ENCODE results near the gene BCL2L15.

BCL2L15 gene

DNA sequence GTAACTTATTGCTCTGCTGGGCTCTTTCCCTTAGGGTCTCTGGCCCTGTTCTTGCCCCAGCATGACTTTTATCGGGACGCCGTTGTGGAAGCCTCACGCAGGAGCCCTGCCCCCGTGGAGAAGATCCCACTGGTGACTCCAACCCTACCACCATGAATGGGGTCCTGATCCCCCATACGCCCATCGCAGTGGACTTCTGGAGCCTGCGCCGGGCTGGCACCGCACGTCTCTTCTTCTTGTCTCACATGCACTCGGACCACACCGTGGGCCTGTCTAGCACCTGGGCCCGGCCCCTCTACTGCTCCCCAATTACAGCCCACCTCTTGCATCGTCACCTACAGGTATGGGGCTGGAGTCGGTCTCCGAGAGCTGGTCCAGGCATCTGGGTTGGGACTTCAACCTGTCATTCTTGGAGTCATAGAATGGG, 18.1 kb upstream of the BCL2L15 start:
- DNase-seq: no peak

DNA sequence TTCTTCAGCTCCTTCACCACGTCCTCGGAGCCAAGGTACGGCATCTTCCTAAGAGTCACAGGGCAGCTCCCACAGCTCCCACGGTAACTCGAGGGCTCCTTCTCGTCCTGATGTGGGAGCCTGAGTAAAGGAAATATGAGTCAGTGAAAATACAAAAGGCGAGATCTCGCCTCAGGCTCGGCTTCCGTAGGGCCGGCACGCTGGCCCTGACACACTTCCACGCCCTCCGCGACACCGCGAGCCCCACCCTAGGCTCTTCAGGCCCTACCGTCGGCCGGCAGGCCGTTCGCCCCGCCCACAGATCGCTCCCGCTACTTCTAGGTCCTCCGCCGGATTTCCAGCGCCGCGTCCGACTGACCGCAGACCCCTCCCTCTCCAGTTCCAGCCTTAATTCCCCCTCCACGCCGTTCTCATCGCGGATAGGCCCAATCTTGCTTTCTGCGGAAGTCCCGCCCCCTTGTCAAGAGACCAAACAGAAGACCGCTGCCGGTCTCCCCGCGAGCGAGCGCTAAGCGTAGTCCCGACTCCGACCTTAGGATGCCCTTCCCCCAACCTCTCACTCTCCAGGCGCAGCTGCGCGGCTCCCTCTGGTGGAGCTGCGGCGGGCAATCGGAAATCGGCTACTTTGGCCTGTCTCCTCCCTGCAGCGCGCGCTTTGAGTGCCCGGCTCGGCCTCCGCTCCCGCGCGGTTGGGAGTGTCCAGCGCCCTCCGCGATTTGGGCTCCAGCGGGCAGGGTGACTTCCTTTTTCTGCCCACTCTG, 17.5 kb upstream of the BCL2L15 start, which contains the start of the genes AP4B1 and DCLRE1B:
AP4B1 (minus strand) TSS at position 126 of the 761 bp plus-strand sequence; CDS start at position 44, 82 bp downstream.
DCLRE1B (plus strand) TSS at position 653 of the 761 bp plus-strand sequence. CDS start 261 bp downstream, outside the sequence.
- peak; percentile 99 to 100 for DNase-seq

DNA sequence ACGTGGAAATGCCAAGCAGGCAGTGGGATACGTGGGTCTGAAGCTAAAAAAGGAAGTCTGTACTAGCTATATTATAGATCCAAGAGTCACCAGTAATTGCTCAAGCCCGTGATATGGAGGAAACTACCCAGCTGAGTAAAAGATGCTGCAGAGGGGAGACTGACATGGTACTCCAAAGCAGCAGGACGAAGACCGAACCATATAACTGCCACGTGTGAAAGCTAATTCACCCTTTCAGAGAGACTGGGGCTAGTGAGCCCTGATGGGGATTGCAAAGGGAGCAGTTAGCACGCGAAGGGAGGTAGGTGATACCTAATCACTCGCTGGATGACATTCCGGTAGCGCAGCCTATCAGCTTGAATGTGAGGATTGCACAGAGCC, 16.9 kb upstream of the BCL2L15 start:
- peak; percentile 53 to 73 for DNase-seq

DNA sequence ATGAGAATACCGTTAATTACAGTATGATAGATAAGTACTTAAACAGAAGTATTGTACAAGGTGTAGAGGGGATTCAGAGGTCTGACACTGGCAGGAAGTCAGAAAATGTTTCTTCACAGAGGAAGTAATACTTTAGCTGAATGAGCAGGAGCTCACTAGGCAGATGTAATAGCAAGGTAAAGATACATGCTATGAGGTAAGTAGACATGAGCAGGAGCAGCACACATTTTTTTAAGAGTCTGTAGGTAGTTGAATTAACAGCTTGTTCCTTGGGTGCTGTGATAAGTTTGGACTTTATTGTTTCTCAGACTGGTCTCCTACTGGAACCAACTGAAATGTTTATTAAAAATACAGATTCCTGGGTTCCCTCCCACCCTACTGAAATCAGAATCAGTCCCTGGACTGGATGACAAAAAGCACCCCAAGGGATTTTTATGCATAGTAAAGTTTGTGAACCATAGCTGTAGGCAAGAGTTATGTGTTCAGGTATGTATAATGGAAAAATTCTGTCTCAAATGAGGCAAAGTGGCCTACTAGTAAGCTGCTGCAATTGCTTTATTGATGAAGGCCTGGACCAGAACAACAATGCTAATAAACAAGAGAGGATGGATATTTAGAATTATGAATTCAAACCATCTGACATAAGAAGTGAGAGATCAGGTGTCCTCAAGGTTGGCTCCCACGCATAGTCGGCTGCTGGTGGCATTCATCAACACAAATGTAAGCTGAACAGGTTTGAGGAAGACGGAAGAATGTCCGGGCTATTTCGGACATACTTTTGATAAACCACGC, 16.3 kb upstream of the BCL2L15 start:
- peak in 1 of 2 donors; percentile 9 for DNase-seq

DNA sequence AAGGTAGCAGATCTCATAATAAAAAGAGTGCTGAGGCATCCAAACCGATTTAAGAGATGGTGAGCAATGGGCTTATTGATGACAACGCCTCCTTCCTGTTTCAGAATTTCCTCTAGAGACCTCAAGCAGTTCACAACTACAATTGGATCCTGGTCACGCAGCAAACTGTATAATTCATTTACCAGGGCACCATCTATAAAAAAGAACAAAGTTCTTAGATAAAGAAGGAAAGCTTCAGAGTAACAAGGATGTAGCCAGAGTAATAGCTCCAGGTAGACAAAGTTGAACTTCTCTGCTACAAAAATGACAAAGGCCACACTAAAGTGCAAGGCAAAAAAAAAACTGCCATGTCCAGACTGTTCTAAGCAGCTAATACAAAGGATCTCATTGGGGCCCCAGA, 13.8 kb upstream of the BCL2L15 start:
- no peak for DNase-seq

DNA sequence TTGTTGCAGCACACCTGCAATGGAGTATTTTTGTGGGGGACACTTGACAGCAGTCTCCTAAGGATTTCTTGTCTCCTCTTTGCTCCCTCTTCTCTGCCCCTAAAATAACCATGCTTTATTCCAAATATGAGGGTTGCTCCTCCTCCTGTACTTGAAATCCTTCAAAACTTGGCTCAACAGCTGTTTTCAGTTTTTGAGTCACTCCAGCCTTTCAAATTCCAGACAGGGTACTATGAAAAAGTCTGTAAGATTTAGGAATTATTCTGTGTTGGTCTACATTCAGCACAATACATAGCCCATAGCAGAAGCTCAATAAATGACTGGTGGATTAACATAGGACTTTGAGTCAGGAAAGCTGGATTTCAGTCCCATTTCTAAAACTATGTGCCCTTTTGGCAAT, 11.7 kb upstream of the BCL2L15 start:
- DNase-seq: no peak

DNA sequence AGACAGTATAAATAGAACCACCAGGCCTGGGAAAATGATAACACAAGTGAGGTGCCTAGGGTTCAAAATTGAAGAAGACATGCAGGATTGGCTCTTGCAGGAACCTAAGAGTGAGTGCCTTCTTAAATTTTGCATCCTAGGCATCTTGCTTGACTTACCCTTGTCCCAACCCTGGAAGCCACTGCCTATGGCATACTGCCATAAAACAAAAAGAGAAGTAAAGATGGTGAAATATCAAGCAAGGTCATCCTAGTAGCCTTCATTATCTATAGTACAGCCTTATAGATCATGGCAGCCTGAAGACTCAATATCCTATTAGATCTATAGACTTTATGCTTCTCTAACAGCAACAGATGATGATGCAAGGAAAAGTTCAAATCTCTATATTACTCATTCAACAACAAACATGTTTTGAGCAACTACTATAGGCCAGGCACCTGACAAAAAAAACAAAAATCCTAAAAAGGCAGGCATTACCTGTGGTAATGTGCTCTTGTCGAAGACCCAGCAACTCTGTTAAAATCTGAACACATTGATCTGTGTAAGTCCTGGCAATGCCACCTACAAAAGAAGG, 10.9 kb upstream of the BCL2L15 start:
- DNase-seq: peak; percentile 14 to 44

DNA sequence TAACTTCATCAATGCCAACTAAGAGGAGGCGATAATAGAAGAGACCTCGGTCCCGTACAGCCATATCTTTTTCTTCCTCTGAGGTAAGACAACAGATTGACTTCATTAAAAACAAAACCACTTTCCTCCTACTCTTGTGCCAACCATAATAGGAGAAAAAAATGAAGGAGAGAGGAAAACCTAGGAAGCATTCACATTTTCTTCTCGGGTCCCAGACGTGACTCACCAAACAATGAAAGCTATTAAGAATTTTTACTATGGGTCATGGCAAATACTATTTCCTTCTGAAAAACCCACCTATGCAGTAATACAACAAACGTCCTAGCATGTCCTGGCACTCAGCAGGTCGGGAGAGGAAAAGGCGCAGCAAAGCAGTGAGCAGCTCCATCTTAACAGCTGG, 8.6 kb upstream of the BCL2L15 start:
- no peak for DNase-seq

DNA sequence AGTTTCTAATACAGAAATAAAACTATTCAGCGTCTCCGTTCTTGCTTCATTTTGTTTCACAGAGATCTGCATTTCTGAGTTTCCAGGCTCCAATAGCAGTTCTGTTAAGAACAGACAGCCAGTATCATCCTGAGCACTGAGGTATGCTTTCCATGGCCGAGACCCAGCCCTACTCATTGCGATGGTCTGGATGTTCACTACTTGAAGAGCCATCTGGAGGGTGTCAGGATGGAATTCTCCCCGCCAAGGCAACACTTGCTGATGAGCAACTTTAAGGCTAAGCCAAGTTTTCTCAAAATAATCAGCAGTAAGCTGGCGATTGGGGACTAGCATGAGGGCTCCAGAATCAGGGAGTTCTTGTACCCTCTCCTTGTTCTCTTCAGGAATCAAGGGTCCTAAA, 7.7 kb upstream of the BCL2L15 start:
- no peak for DNase-seq

DNA sequence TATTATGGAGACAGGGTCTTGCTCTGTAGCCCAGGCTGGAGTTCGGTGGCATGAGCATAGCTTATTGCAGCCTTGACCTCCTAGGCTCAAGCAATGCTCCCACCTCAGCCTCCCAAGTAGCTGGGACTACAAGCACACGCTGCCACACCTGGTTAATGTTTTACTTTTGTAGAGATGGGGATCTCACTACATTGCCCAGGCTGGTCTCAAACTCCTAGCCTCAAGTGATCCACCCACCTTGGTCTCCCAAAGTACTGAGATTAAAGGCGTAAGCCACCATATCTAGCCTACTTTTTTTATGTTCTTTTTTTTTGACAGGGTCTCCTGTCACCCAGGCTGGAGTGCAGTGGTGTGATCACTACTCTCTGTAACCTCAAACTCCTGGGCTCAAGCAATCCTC, 5.9 kb upstream of the BCL2L15 start:
- DNase-seq: no peak

DNA sequence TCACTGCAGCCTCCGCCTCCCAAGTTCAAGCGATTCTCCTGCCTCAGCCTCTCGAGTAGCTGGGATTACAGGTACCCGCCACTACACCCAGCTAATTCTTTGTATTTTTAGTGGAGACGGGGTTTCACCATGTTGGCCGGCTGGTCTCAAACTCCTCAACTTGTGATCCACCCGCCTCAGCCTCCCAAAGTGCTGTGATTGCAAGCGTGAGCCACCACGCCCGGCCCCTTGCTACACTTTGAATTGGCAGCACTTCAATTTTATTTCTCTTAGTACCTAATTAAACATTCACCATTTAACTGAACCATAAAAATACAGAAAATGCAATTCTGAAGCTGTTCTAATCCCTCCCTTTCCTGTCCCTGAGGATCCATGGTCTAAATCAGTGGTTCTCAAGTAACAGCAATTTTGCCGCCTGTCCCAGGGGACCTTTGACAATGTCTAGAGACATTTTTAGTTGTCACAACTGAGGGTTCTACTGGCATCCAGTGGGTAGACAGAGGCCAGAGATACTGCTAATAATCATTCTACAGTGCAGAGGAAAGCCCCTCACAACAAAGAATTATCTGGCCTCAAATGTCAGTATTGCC, 4.3 kb upstream of the BCL2L15 start:
- DNase-seq: no peak

DNA sequence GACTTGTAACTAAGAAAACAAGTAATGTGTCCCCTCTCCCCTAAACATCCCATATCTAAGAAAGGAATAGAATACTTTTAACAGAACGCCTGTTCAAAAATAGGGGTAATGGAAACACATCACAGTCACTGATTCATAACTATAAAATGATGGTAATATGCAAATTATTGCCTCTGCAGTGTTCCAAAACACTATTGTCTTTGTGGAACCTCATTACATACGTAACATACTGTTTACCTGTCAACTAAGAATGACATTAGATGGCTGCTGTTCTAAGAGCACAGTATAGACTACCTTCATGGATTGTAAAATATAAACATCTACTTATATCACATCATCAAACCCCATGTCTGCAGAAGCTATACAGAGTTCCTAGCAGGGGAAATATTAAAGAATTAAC, 3.4 kb upstream of the BCL2L15 start:
- DNase-seq: no peak

DNA sequence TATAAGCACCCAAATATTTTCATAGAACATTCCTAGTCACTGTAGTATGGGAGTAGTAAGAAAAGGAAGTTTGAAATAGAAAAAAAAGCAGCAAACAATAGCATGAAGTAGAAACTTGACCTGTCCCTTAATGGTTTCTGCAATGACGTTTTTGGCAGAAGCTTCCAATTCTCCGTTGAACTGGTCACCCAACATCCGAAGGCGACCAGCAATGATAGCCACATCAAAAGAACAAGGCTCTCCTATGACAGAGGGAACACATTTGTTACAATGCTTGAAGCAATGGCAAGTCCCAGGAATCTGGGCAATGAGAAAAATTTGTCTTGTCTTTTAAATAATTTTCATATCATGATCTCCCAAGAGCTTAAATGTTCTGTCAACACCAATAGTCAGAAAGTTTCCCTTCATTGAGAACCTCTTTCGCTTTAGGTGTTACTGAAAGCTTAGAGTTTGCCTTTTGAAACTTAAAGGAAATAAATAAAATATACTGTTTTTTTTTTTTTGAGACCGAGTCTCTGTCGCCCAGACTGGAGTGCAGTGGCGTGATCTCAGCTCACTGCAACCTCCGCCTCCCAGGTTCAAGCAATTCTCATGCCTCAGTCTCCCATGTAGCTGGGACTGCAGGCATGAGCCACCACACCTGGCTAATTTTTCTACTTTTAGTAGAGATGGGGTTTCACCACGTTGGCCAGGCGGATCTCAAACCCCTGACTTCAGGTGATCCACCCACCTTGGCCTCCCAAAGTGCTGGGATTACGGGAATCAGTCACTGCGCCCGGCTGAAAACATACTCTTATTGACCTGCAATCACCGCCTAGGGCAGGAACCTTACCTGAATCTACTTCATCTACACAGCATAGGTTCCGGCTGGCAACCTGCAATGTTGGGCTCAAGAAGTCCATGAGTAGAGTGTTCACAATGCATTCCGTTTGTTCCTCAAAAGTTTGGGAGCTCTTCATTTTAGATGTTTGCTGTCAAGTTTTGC, 672 bp downstream of the BCL2L15 start:
- DNase-seq: no peak

DNA sequence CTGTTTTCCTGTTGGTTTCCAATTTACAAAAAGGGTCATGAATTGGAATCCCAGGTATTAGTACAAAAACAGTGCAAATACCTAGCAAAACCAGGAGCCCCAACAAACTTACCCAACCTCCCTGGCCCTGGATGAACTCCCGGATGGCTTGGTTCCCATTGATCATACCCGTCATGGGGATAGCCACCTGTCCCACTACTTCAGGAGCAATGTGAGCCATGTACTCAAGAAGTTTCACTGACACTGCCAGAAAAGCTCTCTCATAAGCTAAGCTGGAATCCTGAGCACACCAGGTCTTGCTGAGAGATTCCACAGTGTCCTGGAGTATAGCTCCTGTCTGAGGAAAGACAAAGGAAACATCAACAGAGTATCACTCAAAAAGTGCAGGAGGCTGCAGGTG, 5.7 kb downstream of the BCL2L15 start:
- DNase-seq: no peak

DNA sequence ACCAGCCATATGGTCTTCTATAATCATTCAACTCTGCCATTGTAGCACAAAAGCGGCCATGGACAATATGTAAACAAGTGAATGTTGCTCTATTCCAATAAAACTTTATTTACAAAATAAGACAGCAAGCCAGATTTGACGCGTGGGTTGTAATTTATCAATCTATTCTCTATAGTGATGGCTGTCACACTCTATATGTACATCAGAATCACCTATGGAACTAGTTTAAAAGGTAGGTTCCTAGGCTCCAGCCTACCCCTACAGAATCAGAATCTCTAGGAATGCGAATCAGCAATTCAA, 7.7 kb downstream of the BCL2L15 start:
- DNase-seq: no peak

DNA sequence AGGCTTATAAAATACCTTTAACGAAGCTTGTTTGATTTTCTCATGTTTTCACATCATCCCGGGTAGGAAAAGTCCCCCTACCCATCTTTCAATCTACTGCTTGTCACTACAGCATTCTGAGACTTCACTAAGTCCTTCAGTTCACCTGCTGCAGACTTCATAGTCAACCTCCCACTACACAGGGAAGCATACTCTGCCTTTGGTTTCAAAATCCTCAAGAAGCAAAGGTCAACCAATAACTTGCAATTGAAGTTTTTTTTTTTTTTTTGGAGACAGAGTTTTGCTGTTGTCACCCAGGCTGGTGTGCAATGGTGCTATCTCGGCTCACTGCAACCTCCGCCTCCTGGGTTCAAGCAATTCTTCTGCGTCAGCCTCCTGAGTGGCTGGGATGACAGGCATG, 11.2 kb downstream of the BCL2L15 start:
- DNase-seq: no peak

DNA sequence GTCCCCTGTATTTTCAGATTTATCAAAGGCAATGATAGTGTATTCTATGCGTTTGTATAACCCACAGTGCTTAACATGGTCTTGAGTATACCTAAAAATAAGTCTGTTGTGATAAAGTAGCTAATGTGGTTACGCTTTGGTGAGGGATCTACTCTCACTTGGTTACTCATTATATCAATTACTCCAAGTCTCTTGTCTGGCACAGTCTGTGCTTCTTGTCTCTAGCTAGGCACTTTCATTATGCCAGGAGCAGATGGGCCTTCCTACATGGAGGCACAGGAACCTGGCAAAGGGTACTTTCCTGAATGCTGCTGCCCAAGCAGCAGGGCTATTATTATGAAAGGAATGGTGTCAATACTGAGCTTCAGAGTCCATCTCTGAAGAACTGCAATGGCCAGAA, 11.7 kb downstream of the BCL2L15 start:
- DNase-seq: no peak

DNA sequence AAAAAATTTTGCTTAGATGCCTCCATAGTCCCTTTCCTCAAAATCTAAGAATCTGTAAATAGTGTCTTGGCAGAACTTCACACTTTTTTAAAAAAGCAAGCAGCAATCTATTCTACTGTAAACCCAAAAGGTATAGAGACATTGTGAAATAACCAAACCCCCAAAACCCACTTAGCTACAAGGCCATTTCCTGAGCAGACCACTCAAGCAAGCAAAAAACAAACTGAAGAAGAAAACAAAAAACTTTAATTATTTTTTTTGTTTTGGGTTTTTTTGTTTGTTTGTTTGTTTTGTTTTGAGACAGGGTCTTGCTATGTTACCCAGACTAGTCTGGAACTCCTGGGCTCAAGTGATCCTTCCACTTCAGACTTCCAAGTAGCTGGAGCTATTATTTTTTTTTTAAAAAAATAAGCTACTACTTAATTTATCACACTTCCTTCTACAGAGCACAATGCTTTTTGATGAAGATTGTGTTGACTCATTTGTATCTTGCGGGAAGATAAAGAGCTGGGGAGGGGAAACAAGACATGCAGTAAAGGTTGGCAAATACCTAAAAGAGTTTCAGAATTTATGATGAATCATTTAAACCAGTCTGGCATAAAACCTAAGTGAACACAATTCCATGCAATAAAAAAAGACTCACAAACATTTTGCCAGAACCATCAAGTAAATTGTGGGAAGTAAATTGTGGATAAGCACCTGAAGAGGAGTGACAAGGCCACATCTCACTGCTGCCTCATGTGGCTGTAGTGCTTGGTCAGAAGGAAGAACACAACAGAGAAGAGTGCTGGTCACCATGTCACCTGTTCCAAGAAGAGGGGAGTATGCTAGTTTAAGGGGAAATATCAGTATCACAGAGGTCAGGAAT, 13.1 kb downstream of the BCL2L15 start:
- DNase-seq: peak in 1 of 2 donors; percentile 37

DNA sequence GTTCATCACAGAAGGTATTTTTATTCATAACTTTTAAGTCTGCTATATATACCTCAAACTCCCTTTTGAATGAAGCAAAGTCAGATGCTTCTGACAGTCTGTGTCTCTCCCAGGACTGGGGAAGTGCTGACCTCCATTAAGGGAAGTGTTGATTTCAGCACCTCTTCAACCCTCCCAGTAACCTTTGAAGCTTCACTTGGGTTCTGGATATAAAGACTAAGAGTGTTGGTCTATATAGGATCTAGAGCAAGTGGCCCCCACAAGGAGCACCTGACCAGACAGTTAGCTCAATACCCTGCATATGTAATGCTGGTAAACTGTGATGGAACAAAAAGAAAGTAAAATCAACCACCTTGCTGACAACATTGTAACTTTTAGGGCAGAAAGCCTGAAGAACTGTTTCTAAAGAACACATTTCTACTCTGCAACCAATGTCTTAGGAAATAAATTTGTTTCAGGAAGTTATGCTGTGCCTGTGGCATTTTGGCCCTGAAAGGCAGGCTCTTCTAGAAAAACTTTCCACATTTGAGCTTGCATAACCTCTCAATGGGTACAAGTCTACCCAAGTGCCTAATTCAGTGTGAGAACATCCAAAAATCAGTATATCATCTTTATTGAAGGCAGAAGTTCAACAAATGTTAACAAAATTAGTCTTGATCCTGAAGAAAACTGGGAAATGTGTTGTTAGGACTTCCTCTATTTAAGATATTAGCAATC, 15.0 kb downstream of the BCL2L15 start:
- peak; percentile 72 to 80 for DNase-seq

DNA sequence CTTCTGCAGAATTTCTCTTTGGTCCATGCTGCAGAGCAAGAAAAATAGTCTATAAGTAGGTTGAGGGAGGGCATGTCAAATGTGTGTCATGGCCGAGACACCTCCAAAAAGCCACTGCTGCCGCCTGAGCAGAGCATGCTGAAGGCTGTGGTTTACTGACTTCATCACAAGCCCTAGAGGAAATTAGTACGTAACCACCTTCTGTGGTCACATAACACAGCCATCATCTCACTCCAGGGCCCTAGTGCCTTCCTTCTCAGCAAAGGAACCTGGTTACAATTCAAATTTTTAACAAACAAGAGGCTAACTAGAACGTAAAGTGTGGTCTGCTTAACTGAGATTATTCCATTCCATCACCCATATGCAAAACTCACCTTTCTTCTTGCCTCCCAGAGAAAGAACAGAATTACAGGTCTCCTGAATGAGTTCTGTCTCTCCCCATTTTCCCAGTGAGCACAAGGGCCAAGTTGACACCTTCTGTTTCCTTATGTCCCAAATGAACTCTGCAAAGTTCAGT, 15.7 kb downstream of the BCL2L15 start, which contains the start of gene PTPN22:
PTPN22 (minus strand) TSS at position 116 of the 517 bp plus-strand sequence.
- DNase-seq: peak; percentile 63 to 81

Measured in inflammatory macrophage treated with lipopolysaccharide for 1 hour (primary cell).